Ishikawa (cell line): ENCODE measurements around the gene SLCO4A1.

ENCODE experiments used
- CEBPB ChIP-seq: IDR thresholded peaks from 2 replicates; pipeline ENCODE4 v1.6.1; 2012
- CREB1 ChIP-seq: IDR thresholded peaks from 2 replicates; pipeline ENCODE4 v1.6.1; 2012; ENCODE audit warnings: low read depth
- EGR1 ChIP-seq: IDR thresholded peaks from 2 replicates; pipeline ENCODE4 v1.6.1; 2012
- EP300 ChIP-seq: IDR thresholded peaks from 2 replicates; pipeline ENCODE4 v1.6.1; 2012; ENCODE audit warnings: borderline replicate concordance
- FOXM1 ChIP-seq: IDR thresholded peaks from 2 replicates; pipeline ENCODE4 v1.6.1; 2012; ENCODE audit warnings: low read depth, borderline replicate concordance
- NFIC ChIP-seq: IDR thresholded peaks from 2 replicates; pipeline ENCODE4 v1.6.1; 2012
- RAD21 ChIP-seq: IDR thresholded peaks from 2 replicates; pipeline ENCODE4 v1.6.1; 2012; ENCODE audit warnings: low read depth
- TAF1 ChIP-seq: IDR thresholded peaks from 2 replicates; pipeline ENCODE4 v1.6.1; 2012; ENCODE audit warnings: low read depth, mild to moderate bottlenecking
- TCF12 ChIP-seq: IDR thresholded peaks from 2 replicates; pipeline ENCODE4 v1.6.1; 2012; ENCODE audit warnings: low read depth
- TEAD4 ChIP-seq: IDR thresholded peaks from 2 replicates; pipeline ENCODE4 v1.6.1; 2012
- YY1 ChIP-seq: IDR thresholded peaks from 2 replicates; pipeline ENCODE4 v1.6.1; 2012; ENCODE audit warnings: low read depth
- ZBTB7A ChIP-seq: IDR thresholded peaks from 2 replicates; pipeline ENCODE4 v1.6.1; 2012; ENCODE audit warnings: low read depth
- TF ChIP-seq, protein P1 (sequence below): IDR thresholded peaks from 2 replicates; pipeline ENCODE4 v1.6.1; 2012; ENCODE audit warnings: low read depth, mild to moderate bottlenecking
- TF ChIP-seq, protein P2 (sequence below): IDR thresholded peaks from 2 replicates; pipeline ENCODE4 v1.6.1; 2012
- TF ChIP-seq, protein P3 (sequence below): IDR thresholded peaks from 2 replicates; pipeline ENCODE4 v1.6.1; 2012

Gene SLCO4A1

DNA sequence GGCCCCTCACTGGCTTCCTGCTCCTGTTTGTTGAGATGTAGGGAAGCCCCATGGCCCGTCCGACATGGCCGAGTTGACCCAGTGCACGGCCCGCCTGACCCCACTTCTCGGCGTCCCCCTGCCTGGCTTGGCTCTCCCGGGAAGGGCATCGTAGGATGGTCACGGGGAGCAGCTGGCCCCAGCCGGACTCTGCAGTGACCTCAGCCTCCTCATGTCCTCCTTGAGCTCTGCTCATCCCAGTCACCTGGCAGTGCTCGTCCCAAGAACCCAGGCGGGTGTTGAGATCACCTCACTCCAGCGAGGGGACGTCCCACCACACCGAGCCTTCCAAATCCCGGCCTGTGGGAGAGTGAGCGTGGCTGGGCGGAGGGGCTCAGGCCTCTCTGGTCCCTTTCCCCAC is 15.7 kb downstream of the SLCO4A1 start:
- TF ChIP-seq ZBTB7A (no peak), TEAD4 (no peak), EP300 (no peak), NFIC (no peak), CEBPB (no peak), TAF1 (no peak), RAD21 (no peak), EGR1 (no peak)
- TF ChIP-seq, protein P1, sequence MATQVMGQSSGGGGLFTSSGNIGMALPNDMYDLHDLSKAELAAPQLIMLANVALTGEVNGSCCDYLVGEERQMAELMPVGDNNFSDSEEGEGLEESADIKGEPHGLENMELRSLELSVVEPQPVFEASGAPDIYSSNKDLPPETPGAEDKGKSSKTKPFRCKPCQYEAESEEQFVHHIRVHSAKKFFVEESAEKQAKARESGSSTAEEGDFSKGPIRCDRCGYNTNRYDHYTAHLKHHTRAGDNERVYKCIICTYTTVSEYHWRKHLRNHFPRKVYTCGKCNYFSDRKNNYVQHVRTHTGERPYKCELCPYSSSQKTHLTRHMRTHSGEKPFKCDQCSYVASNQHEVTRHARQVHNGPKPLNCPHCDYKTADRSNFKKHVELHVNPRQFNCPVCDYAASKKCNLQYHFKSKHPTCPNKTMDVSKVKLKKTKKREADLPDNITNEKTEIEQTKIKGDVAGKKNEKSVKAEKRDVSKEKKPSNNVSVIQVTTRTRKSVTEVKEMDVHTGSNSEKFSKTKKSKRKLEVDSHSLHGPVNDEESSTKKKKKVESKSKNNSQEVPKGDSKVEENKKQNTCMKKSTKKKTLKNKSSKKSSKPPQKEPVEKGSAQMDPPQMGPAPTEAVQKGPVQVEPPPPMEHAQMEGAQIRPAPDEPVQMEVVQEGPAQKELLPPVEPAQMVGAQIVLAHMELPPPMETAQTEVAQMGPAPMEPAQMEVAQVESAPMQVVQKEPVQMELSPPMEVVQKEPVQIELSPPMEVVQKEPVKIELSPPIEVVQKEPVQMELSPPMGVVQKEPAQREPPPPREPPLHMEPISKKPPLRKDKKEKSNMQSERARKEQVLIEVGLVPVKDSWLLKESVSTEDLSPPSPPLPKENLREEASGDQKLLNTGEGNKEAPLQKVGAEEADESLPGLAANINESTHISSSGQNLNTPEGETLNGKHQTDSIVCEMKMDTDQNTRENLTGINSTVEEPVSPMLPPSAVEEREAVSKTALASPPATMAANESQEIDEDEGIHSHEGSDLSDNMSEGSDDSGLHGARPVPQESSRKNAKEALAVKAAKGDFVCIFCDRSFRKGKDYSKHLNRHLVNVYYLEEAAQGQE: no peak

DNA sequence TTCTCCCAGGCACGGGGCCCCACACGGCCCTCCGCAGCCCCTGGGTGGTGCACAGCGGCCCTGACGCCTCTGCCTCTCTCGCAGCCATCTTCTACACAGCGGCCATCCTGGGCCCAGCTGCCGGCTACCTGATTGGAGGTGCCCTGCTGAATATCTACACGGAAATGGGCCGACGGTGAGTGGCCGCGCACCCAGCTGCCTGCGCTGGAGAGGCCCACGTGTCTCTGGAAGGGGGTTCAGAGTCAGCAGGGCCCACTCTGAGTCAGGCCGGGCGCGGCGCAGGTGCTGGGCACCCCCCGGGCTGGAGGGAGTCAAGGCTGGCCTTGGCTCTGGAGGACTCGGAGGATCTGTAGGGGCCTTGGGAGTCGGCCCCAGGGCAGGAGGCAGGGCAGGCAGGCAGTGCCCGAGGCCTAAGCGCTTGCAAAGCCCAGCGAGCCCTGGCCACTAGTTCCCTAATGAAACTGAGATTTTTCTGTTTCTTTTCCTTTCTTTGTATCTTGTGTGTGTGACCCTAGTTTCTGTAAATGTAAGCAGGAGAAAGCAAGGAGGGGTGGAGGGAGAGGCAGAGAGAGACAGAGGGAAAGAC is 16.4 kb downstream of the SLCO4A1 start:
- TF ChIP-seq, protein P2, sequence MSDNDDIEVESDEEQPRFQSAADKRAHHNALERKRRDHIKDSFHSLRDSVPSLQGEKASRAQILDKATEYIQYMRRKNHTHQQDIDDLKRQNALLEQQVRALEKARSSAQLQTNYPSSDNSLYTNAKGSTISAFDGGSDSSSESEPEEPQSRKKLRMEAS: no peak
- TF ChIP-seq EGR1 (no peak), EP300 (no peak), CREB1 (no peak), TEAD4 (no peak), ZBTB7A (no peak), FOXM1 (no peak), YY1 (no peak), TAF1 (no peak), NFIC (no peak), TCF12 (no peak), RAD21 (no peak), CEBPB (no peak)
- TF ChIP-seq, protein P3, sequence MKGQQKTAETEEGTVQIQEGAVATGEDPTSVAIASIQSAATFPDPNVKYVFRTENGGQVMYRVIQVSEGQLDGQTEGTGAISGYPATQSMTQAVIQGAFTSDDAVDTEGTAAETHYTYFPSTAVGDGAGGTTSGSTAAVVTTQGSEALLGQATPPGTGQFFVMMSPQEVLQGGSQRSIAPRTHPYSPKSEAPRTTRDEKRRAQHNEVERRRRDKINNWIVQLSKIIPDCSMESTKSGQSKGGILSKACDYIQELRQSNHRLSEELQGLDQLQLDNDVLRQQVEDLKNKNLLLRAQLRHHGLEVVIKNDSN: no peak
- TF ChIP-seq, protein P1: no peak

DNA sequence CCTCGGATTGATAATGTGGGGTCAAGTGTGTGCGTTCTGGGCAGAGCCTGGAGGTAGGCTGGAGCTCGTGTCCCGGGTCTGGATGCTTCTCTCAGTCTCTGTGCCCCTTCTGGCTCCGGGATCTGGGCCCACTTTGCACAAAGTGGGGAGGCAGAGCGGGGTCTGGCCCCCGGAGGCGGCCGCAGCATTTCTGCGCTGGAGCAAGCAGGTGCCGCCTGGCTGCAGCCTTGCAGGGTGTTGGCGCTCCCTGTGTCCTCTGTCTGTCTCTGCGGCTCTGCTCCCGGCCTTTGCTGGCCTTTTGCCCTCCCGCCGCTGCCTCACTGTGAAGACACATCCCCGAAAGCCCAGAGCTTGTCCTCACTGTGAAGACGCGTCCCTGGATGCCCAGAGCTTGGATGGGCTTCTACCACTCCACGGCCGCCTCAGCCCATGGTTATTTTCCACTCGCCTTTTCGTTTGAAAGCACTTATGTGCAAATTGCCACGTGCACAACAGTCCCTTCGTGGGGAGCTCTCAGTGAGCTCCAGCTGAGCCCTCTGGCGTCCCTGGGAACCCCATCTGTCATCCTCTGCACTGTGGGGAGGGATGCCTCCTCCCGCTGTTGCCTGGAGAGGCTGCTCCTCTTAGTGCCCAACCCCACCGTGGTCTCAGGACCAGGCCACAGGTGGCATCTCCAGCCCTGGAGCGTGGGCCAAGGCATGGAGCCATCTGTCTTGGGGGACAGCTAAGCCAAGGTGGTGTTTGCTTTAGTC is 17.4 kb downstream of the SLCO4A1 start:
- TF ChIP-seq EP300 (no peak), TAF1 (no peak), EGR1 (no peak), YY1 (no peak), TEAD4 (no peak)
- TF ChIP-seq, protein P2: no peak

DNA sequence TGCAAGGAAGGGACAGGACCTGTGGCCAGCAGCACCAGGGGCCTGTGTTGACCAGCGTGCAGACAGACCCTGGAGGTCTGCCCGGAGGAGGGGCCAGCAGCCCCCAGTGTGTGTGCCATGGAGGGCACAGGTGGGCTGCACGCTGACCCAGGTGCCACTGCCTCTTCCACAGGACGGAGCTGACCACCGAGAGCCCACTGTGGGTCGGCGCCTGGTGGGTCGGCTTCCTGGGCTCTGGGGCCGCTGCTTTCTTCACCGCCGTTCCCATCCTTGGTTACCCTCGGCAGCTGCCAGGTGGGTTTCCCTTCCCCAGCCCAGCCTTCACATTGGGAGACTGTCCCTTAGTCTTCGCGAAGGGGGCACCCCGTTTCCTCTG is 17.9 kb downstream of the SLCO4A1 start:
- TF ChIP-seq TEAD4 (no peak), TCF12 (no peak), RAD21 (no peak), FOXM1 (no peak), YY1 (no peak), EGR1 (no peak), EP300 (no peak), TAF1 (no peak)
- TF ChIP-seq, protein P1: no peak

DNA sequence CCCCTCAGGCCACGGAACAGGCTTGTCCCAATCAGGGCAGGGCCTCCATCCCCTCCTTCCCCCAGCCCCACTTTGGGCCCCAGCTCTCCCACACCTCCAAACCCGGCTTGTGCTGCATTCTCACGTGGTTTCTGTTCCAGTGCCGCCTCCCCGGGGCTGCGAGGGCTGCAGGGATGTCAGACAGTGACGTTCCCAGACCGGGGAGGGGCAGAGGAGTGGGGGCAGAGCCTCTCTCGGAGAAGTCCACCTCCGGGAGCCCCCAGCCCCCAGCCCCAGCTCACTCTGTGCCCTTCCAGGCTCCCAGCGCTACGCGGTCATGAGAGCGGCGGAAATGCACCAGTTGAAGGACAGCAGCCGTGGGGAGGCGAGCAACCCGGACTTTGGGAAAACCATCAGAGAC is 18.5 kb downstream of the SLCO4A1 start:
- TF ChIP-seq RAD21 (no peak), CREB1 (no peak), ZBTB7A (no peak), YY1 (no peak), EP300 (no peak), TCF12 (no peak), TEAD4 (no peak), FOXM1 (no peak)
- TF ChIP-seq, protein P2: no peak
- TF ChIP-seq, protein P1: no peak
